ENCODE measurements around the gene CNNM1.
A peak's percentile ranks its signal among the peaks of the same experiment; 100 is the strongest.

The CNNM1 gene

GRCh38 chr10:99430116-99430450 is 100.9 kb downstream of the CNNM1 start:
- no peak for TF ChIP-seq CTCF (IDR thresholded peaks at IDR 0.05)

- no peak for TF ChIP-seq CTCF (IDR thresholded peaks at IDR 0.05)
Observed at GRCh38 chr10:99430451-99431189, 101.5 kb downstream of the CNNM1 start, which contains the start of gene GOT1. Gene GOT1, minus strand, starts transcription at chr10:99430624. Its CDS starts 59 bp downstream, at chr10:99430565.

- no peak for TF ChIP-seq CTCF (IDR thresholded peaks at IDR 0.05)
Observed at GRCh38 chr10:99431190-99431760, 102.1 kb downstream of the CNNM1 start.

GRCh38 chr10:99432047-99432446 is 102.9 kb downstream of the CNNM1 start:
- no peak for TF ChIP-seq CTCF (IDR thresholded peaks at IDR 0.05)

GRCh38 chr10:99432881-99433280 is 103.7 kb downstream of the CNNM1 start:
- TF ChIP-seq CTCF (IDR thresholded peaks at IDR 0.05): no peak

GRCh38 chr10:99433378-99434020 is 104.3 kb downstream of the CNNM1 start:
- TF ChIP-seq CTCF (IDR thresholded peaks at IDR 0.05): peak; percentile 46; the same call in 1 of the 2 replicates

GRCh38 chr10:99435986-99436638 is 107.0 kb downstream of the CNNM1 start:
- TF ChIP-seq CTCF (IDR thresholded peaks at IDR 0.05): peak; percentile 70

All from LNCAP (cell line).